K562 (cell line): ENCODE measurements around the gene SCARF2. TPM values are rescaled to one million over a fixed set of nuclear protein-coding genes. Genes with fewer than 3 reads are reported as not detected.

ENCODE experiments used
- ATF1 ChIP-seq, 2 experiments: fragments of 450-650 bp in 1 of 2; IDR thresholded peaks; 2 replicates each; pipeline ENCODE4 v1.6.1; 2016; ENCODE audit warnings: missing compliant biosample characterization in 1 of 2, missing genetic modification characterization in 1 of 2
- CBX2 ChIP-seq: fragments of 200-600 bp; sonication (generic); IDR thresholded peaks from one replicate; pipeline ENCODE4 v1.6.1; 2012; ENCODE audit warnings: mild to moderate bottlenecking, low read length, inconsistent platforms; ENCODE audit not compliant: insufficient read depth, poor library complexity, severe bottlenecking
- HBP1 ChIP-seq: fragments of 450-650 bp; formaldehyde crosslinking; IDR thresholded peaks from 2 replicates; pipeline ENCODE4 v1.4.0; 2022; ENCODE audit warnings: missing genetic modification characterization
- HMGN3 ChIP-seq: IDR thresholded peaks from 2 replicates; pipeline ENCODE4 v1.6.1; 2011; ENCODE audit warnings: borderline replicate concordance, low read depth, mild to moderate bottlenecking, mixed read lengths, low read length; ENCODE audit not compliant: insufficient read length; ENCODE audit errors: extremely low read depth
- KAT7 ChIP-seq: sonication (generic); formaldehyde crosslinking; IDR thresholded peaks from 2 replicates; pipeline ENCODE4 v1.8.0; 2022; ENCODE audit warnings: missing genetic modification reagents, mild to moderate bottlenecking, borderline replicate concordance
- PHF8 ChIP-seq: fragments of 200-600 bp; sonication (generic); IDR thresholded peaks from 2 replicates; pipeline ENCODE4 v1.6.1; 2012; ENCODE audit warnings: mixed run types, mild to moderate bottlenecking, inconsistent platforms, low read length, moderate library complexity, borderline replicate concordance
- PRMT5 ChIP-seq: sonication (generic); formaldehyde crosslinking; IDR thresholded peaks from 2 replicates; pipeline ENCODE4 v1.5.0; 2020; ENCODE audit warnings: missing genetic modification reagents
- RCOR1 ChIP-seq, 2 experiments: IDR thresholded peaks; 2 replicates each; pipeline ENCODE4 v1.6.1; 2012; ENCODE audit warnings: low read depth in 2 of 2, low read length in 2 of 2, borderline replicate concordance in 1 of 2, improper control_type of control experiment in 1 of 2
- RHOXF2B ChIP-seq: fragments of 250-450 bp; sonication (Bioruptor Pico); conservative IDR thresholded peaks from 2 replicates; pipeline ENCODE4 v1.5.1; 2021
- STAG1 ChIP-seq: sonication (generic); formaldehyde crosslinking; IDR thresholded peaks from 2 replicates; pipeline ENCODE4 v1.5.0; 2020; ENCODE audit warnings: missing genetic modification reagents, borderline replicate concordance
- ZFPM2 ChIP-seq: fragments of 250-450 bp; sonication (Bioruptor Pico); IDR thresholded peaks from 2 replicates; pipeline ENCODE4 v1.5.1; 2022; ENCODE audit warnings: mild to moderate bottlenecking
- ZMIZ1 ChIP-seq, 2 experiments: fragments of 150-350 bp in 1 of 2; IDR thresholded peaks; 2 replicates each; pipeline ENCODE4 v1.6.1; 2012 to 2016; ENCODE audit warnings: low read depth in 2 of 2, low read length in 2 of 2, mild to moderate bottlenecking in 1 of 2, moderate library complexity in 1 of 2
- ZNF217 ChIP-seq: sonication (generic); formaldehyde crosslinking; IDR thresholded peaks from 2 replicates; pipeline ENCODE4 v1.8.0; 2022; ENCODE audit warnings: mild to moderate bottlenecking, missing genetic modification reagents
- polyA plus RNA-seq, 8 experiments: library from polyadenylated mRNA; depleted of rRNA in 4 of 8; stranded (reverse) in 5 of 8; unstranded in 3 of 8; fragments of >200 nt; fragmentation: Nextera tagmentation in 2 of 8; fragmentation: Illumina TruSeq in 1 of 8; extraction: Ambion mirVana in 2 of 8; extraction: Trizol in 1 of 8; gene quantifications; 2 replicates each; pipeline versions ENCODE4 v1.2.1 to v1.2.3, GENCODE V29; 2011 to 2014; ENCODE audit warnings: inconsistent platforms in 1 of 8, missing spikeins in 1 of 8
- total RNA-seq, 7 experiments: library from RNA; depleted of rRNA in 6 of 7; stranded (reverse); fragments of >200 nt in 6 of 7; fragmentation: Illumina TruSeq in 2 of 7; extraction: Trizol in 2 of 7; gene quantifications; 2 replicates each; pipeline versions ENCODE4 v1.2.1 to v1.2.3, GENCODE V29; 2011 to 2021; ENCODE audit warnings: low replicate concordance in 1 of 7
- TF ChIP-seq, protein P1 (sequence below): fragments of 200-800 bp; sonication (Bioruptor generic); IDR thresholded peaks from 2 replicates; pipeline ENCODE4 v1.6.1; 2017; ENCODE audit warnings: missing genetic modification characterization, missing compliant biosample characterization
- TF ChIP-seq, protein P2 (sequence below): fragments of 250-450 bp; sonication (Bioruptor Pico); IDR thresholded peaks from 2 replicates; pipeline ENCODE4 v1.5.0; 2021
- TF ChIP-seq, protein P3 (sequence below): fragments of 250-450 bp; sonication (Bioruptor Pico); IDR thresholded peaks from 2 replicates; pipeline ENCODE4 v1.8.0; 2022; ENCODE audit warnings: inconsistent platforms

The SCARF2 gene
- total and polyA plus RNA-seq, 9 of the 15 experiments (the other 6 are each of a cell fraction or from before 2014, with no cell fraction given): 0.06 to 0.32 (median 0.21) TPM; not detected in 5

DNA sequence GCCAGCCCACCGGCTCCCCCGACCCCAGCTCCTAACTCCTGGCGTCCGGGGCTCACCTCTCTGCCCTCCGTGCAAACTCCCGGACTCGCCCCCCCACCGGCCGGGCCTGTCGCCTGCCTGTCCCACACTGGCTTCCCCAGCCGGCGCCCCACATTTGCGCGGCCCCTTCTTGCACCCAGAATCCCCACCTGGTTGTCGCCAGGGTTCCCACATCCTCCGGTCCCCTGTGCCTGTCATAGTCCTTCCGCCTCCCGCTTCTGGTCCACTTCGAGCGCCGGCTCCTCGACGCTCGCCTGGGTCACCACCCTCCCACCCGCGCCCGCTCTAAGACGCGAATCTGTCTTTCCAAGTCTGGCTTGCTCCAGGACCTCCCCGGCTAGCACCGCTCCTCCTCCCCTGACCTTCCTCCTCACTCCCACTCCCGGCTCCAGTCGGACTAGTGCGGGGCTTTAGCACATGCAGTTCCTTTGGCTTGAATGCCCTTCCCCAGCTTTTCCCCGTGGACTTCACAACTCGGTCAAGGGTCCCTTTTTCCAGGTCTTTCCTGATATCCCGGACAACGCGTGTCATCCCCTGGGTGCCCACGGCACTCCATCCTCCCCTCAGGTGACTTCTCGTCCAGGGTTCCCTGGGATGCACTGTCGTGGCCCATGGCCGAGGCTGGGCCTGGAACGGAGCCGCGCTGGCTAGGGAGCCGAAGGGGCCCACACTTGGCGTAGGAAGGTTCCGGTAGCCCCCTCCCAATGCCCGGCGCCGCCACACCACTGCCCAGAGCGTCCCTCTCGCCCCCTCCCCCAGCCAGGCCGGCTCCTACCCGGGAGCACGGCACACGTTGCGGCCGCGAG is 635 bp downstream of the SCARF2 start (continued):
- TF ChIP-seq ZMIZ1 (IDR thresholded peaks at IDR 0.05; ENCODE audit: low read depth in 2 of 2, low read length in 2 of 2): 0 out of 4 replicates have a peak, but pooled peaks of 1 of the 2 experiments have one; percentile 7
- TF ChIP-seq CBX2: no peak
- TF ChIP-seq HBP1 (CRISPR knock-in tag): peak; percentile 58; the same call in 1 of the 2 replicates
- TF ChIP-seq, protein P1, sequence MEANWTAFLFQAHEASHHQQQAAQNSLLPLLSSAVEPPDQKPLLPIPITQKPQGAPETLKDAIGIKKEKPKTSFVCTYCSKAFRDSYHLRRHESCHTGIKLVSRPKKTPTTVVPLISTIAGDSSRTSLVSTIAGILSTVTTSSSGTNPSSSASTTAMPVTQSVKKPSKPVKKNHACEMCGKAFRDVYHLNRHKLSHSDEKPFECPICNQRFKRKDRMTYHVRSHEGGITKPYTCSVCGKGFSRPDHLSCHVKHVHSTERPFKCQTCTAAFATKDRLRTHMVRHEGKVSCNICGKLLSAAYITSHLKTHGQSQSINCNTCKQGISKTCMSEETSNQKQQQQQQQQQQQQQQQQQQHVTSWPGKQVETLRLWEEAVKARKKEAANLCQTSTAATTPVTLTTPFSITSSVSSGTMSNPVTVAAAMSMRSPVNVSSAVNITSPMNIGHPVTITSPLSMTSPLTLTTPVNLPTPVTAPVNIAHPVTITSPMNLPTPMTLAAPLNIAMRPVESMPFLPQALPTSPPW (CRISPR knock-in tag): no peak
- TF ChIP-seq, protein P2, sequence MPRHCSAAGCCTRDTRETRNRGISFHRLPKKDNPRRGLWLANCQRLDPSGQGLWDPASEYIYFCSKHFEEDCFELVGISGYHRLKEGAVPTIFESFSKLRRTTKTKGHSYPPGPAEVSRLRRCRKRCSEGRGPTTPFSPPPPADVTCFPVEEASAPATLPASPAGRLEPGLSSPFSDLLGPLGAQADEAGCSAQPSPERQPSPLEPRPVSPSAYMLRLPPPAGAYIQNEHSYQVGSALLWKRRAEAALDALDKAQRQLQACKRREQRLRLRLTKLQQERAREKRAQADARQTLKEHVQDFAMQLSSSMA (CRISPR knock-in tag): 0 out of 2 replicates have a peak, but pooled peaks have one; percentile 55
- TF ChIP-seq, protein P3, sequence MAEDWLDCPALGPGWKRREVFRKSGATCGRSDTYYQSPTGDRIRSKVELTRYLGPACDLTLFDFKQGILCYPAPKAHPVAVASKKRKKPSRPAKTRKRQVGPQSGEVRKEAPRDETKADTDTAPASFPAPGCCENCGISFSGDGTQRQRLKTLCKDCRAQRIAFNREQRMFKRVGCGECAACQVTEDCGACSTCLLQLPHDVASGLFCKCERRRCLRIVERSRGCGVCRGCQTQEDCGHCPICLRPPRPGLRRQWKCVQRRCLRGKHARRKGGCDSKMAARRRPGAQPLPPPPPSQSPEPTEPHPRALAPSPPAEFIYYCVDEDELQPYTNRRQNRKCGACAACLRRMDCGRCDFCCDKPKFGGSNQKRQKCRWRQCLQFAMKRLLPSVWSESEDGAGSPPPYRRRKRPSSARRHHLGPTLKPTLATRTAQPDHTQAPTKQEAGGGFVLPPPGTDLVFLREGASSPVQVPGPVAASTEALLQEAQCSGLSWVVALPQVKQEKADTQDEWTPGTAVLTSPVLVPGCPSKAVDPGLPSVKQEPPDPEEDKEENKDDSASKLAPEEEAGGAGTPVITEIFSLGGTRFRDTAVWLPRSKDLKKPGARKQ (CRISPR knock-in tag): no peak
- 0 out of 2 replicates have a peak, but pooled peaks have one; percentile 73 for TF ChIP-seq PRMT5 (CRISPR knock-in tag)
- peak; percentile 13; the same call in 1 of the 2 replicates for TF ChIP-seq STAG1
- 0 out of 4 replicates have a peak, but pooled peaks of 1 of the 2 experiments have one; percentile 28 for TF ChIP-seq RCOR1 (IDR thresholded peaks at IDR 0.05; ENCODE audit: borderline replicate concordance in 1 of 2, low read depth in 2 of 2, low read length in 2 of 2)
- TF ChIP-seq ATF1 (CRISPR knock-in tag; IDR thresholded peaks at IDR 0.05): 0 out of 2 replicates have a peak, but pooled peaks have one; percentile 8
- no peak for TF ChIP-seq ATF1 (tag; IDR thresholded peaks at IDR 0.05)
- no peak for TF ChIP-seq ZNF217 (CRISPR knock-in tag)
- peak; percentile 31 for TF ChIP-seq HMGN3
- TF ChIP-seq RHOXF2B (CRISPR knock-in tag): 0 out of 2 replicates have a peak, but pooled peaks have one; percentile 29
- peak; percentile 4; the same call in 1 of the 2 replicates for TF ChIP-seq PHF8
- no peak for TF ChIP-seq KAT7 (CRISPR knock-in tag)
- 0 out of 2 replicates have a peak, but pooled peaks have one; percentile 73 for TF ChIP-seq ZFPM2 (CRISPR knock-in tag)
